ENCODE measurements around the gene SUN1.

DNA sequence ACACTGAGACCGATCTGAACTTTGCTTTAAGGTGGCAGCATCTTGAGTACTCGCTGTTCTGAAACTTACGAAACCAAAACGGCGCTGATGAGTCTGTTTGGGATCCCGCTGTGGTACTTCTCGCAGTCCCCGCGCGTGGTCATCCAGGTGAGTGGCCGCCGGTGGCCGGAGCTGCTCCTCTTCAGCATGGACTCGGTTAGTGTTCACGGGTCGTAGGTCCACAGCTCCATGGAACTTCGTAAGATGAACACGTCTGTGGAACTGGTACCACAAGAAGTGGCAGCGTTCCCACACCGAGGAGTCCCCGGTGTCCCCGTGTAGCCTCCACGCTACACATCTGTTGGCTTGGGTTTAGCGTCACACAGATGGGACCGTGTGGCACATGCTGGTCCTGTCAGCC, 33.6 kb downstream of the SUN1 start:
- TF ChIP-seq, protein P1, sequence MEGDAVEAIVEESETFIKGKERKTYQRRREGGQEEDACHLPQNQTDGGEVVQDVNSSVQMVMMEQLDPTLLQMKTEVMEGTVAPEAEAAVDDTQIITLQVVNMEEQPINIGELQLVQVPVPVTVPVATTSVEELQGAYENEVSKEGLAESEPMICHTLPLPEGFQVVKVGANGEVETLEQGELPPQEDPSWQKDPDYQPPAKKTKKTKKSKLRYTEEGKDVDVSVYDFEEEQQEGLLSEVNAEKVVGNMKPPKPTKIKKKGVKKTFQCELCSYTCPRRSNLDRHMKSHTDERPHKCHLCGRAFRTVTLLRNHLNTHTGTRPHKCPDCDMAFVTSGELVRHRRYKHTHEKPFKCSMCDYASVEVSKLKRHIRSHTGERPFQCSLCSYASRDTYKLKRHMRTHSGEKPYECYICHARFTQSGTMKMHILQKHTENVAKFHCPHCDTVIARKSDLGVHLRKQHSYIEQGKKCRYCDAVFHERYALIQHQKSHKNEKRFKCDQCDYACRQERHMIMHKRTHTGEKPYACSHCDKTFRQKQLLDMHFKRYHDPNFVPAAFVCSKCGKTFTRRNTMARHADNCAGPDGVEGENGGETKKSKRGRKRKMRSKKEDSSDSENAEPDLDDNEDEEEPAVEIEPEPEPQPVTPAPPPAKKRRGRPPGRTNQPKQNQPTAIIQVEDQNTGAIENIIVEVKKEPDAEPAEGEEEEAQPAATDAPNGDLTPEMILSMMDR (IDR thresholded peaks at IDR 0.05) = no peak
- TF ChIP-seq POLR2A (IDR thresholded peaks at IDR 0.05) = no peak
